ENCODE data around the gene HNRNPM. TPM values are rescaled to one million over a fixed set of nuclear protein-coding genes. Genes with fewer than 3 reads are reported as not detected.
A peak's percentile ranks its signal among the peaks of the same experiment; 100 is the strongest.

HNRNPM gene
- total RNA-seq, 1 donor from 2014 or later: 104 TPM

DNA sequence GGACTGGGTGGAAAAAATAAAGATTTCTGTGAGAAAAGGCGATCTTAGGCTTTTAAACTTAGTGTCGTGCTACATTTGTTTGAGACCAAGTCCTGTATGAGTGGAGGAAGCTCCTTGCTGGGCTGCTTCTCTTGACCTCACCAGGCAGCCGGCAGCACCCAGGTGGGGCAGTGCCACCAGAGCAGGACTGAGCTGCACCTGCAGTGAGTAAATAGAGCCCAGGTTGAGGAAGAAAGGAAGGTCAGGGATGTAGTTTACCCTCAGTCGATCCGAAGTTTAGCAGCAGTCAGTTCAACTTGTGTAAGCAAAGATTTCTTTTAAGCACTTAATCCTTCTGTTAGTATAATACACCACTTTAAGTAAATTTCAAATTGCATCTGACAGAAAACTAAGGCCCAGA is 13.6 kb downstream of the HNRNPM start:
- Histone ChIP-seq H3K4me1 (peaks cover 100% of the 10 kb centered on the region), H3K4me3 (peak overlapping the region; percentile 22), H3K27ac (replicated peaks) (peak overlapping the region; percentile 60), H3K9me3 (replicated peaks) (no peaks in the 10 kb centered on the region), H3K36me3 (peaks cover 26% of the 10 kb centered on the region), H3K27me3 (ENCODE audit: low read depth) (no peaks in the 10 kb centered on the region)
- TF ChIP-seq, protein P1, sequence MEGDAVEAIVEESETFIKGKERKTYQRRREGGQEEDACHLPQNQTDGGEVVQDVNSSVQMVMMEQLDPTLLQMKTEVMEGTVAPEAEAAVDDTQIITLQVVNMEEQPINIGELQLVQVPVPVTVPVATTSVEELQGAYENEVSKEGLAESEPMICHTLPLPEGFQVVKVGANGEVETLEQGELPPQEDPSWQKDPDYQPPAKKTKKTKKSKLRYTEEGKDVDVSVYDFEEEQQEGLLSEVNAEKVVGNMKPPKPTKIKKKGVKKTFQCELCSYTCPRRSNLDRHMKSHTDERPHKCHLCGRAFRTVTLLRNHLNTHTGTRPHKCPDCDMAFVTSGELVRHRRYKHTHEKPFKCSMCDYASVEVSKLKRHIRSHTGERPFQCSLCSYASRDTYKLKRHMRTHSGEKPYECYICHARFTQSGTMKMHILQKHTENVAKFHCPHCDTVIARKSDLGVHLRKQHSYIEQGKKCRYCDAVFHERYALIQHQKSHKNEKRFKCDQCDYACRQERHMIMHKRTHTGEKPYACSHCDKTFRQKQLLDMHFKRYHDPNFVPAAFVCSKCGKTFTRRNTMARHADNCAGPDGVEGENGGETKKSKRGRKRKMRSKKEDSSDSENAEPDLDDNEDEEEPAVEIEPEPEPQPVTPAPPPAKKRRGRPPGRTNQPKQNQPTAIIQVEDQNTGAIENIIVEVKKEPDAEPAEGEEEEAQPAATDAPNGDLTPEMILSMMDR (IDR thresholded peaks at IDR 0.05; ENCODE audit: borderline replicate concordance): no peak
- intact Hi-C loops (cut with micrococcal nuclease): no loop called here
- no peak for DNase-seq

DNA sequence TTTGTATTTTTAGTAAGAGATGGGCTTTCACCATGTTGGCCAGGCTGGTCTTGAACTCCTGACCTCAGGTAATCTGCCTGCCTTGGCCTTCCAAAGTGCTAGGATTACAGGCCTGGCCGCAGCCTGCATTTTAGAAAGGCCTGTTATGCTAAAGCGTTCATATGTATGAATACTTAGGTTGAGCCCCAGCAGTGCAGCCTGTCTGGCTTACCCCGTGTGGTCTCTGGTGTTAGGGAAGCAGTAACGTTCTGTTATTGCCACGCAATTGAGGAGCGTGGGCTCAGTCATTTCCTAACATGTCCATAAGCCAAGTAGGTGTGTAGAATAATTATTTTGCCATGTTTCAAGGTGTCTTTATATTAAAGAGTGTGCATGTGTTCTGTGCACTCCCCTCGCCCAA is 14.3 kb downstream of the HNRNPM start:
- Histone ChIP-seq H3K9me3 (replicated peaks) (no peaks in the 10 kb centered on the region), H3K27me3 (ENCODE audit: low read depth) (no peaks in the 10 kb centered on the region), H3K36me3 (peaks cover 33% of the 10 kb centered on the region), H3K4me1 (peaks cover 95% of the 10 kb centered on the region), H3K4me3 (peak overlapping the region; percentile 22), H3K27ac (replicated peaks) (peak overlapping the region; percentile 60)
- no peak for DNase-seq
- intact Hi-C loops (cut with micrococcal nuclease): no loop called here
- TF ChIP-seq, protein P1 (IDR thresholded peaks at IDR 0.05; ENCODE audit: borderline replicate concordance): no peak

DNA sequence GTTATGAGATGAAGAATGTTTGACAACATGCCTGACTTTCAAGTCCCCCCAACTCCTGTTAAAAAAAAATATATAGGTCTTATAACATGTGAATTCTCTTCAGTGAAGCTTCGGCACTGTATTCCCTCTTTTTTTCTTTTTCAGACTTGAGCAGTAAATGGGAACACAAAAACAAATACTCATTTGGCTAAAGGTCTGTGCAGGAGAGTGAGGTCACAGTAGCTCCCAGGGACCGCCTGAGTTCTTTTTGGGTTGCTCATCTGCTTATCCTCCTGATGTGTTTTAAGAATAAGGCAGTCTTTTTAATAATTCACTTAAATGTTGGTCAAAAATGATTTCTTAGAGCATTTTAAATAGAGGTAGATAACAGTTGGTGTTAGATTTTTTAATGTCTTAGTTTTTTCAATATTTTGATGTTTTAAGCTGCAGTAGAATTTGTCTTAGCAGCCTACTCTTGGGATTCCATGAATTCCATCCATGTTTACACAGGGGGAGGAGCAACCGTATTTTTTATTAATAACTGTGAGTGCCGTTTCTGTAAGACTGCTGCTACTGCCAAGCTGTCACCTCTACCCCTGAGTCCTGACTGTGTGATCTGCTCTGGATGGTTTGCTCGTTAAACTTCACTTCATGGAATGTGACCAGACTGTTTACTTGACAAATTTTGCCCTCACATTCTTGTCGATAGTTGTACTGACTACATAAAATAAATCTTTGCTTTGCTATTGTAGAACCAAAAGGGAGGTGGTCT is 14.9 kb downstream of the HNRNPM start:
- peaks cover 39% of the 10 kb centered on the region for H3K36me3 ChIP-seq
- H3K27me3 ChIP-seq (ENCODE audit: low read depth): no peaks in the 10 kb centered on the region
- H3K9me3 ChIP-seq (replicated peaks): no peaks in the 10 kb centered on the region
- peak overlapping the region; percentile 60 for H3K27ac ChIP-seq (replicated peaks)
- no peak for DNase-seq
- peak overlapping the region; percentile 22 for H3K4me3 ChIP-seq
- peaks cover 89% of the 10 kb centered on the region for H3K4me1 ChIP-seq
- intact Hi-C loops (cut with micrococcal nuclease): no loop called here
- TF ChIP-seq, protein P1 (IDR thresholded peaks at IDR 0.05; ENCODE audit: borderline replicate concordance): no peak

DNA sequence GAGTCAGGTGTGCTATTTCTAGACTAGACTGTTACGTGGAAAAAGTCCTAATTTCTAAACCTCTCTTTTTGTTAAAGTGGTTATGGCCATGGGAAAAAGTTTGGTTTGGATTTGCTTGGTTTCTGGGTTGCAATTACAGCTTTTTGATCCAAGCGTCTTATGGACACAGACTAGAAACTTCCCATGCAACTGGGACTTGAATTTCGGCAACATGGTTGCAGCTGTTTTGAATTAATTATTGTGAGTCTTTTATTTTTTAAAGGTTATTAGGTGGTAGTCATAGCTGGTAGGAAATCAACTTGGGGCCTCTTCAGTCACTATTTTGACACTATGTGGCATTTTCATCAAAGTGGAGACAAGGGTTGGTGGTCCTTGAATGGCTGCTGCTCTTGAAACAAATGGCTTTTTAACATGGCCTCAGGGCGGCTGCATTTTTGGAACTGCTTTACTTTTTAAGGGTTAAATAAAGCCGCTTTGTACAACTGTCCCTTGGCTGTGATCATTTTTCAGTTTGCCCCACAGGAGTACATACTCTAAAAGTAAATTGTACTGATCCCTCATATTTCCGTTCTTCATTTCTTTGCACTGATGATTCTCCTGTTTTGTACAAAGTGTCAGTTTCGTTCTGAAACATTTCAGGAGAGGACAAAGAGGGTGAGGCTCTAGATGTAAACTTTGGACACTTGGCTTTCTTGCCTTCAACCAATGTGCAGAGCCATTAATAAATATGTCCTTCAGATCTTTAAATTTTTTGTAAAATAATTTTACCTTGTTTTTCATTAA is 15.9 kb downstream of the HNRNPM start:
- Histone ChIP-seq H3K27me3 (ENCODE audit: low read depth) (no peaks in the 10 kb centered on the region), H3K36me3 (peaks cover 45% of the 10 kb centered on the region), H3K4me3 (peak overlapping the region; percentile 22), H3K9me3 (replicated peaks) (no peaks in the 10 kb centered on the region), H3K27ac (replicated peaks) (peak overlapping the region; percentile 60), H3K4me1 (peaks cover 79% of the 10 kb centered on the region)
- DNase-seq: no peak
- TF ChIP-seq, protein P1 (IDR thresholded peaks at IDR 0.05; ENCODE audit: borderline replicate concordance): no peak
- intact Hi-C loops (cut with micrococcal nuclease): no loop called here

DNA sequence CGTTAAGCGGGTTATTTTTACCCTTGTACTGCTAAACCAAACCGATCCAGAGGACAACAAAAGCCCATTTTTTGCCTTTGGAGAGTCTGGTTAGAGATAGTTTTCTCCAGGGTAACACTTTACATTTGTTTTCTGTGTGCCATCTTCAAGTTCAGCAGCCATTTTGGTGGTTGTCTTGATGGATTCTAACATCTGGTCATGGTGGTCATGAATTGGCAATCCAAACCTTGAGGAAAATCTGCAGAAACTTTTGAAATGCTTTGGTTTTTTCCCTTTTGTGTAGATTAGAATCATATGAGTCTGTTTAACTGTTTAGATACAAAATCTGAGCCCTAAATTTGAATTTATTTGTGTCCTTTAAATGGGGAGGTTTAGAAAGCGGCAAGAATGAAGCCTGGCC is 16.6 kb downstream of the HNRNPM start:
- peak overlapping the region; percentile 60 for H3K27ac ChIP-seq (replicated peaks)
- intact Hi-C loops (cut with micrococcal nuclease): no loop called here

More for the DNA sequence above, 16.6 kb downstream of the HNRNPM start:
- Histone ChIP-seq H3K4me3 (no peak overlapping the region), H3K36me3 (peaks cover 45% of the 10 kb centered on the region), H3K4me1 (peaks cover 72% of the 10 kb centered on the region), H3K9me3 (replicated peaks) (no peaks in the 10 kb centered on the region), H3K27me3 (ENCODE audit: low read depth) (no peaks in the 10 kb centered on the region)
- TF ChIP-seq, protein P1 (IDR thresholded peaks at IDR 0.05; ENCODE audit: borderline replicate concordance): no peak
- DNase-seq: no peak

Data from left ventricle myocardium inferior (tissue), 1 donor.